Stimulated activated CD4-positive, alpha-beta T cell treated with anti-CD3 and anti-CD28 coated beads, Interleukin-4, amount 100 ng/mL, for 4 hours (primary cell): Measurements from ENCODE around the gene GGT7.
"Not testable (repeated sequence)": the region's sequence is repeated elsewhere in the genome, so short reads cannot be mapped to it uniquely, and the experiment has no call there.

Source experiments
- DNase-seq, 2 experiments: peaks; one replicate each; pipeline ENCODE4 v3.0.0-alpha.2; 2020

The GGT7 gene

DNA sequence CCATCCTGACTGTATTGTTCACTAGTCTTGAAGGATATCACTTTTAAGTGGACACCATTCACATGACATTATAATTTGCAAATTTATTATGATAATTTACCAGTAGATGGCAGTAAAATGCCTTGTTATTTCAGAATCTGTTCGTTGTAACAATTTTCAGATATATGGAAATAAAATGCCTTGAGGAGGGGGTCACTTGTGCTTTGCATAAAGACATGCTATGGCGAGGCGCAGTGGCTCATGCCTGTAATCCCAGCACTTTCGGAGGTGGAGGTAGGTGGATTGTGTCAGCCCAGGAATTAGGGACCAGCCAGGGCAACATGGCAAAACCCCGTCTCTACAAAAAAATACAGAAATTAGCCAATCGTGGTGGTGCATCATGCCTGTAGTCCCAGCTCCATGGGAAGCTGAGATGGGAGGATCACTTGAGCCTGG lies 38.2 kb downstream of the GGT7 start:
- DNase-seq = no peak

GRCh38 chr20:34831936-34832335 lies 40.7 kb downstream of the GGT7 start:
- DNase-seq = no peak

DNA sequence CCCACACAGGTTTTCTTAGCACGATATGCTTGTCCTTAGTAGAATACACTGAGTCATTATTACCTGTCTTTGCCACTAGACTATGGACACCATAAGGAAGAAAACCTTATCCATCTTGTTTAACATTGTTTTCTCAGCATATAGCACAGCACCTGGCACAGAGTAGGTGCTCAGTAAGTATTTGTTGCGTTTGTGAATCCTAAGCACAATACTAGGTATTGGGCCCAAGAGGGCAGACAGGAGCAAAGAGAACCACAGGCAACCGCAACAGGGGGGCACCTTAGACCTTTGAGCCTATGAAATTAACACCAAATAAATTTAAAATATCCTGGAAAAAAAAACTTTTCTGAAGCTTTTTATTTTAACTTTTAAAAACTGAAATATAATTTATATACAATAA lies 43.5 kb downstream of the GGT7 start:
- no peak for DNase-seq

DNA sequence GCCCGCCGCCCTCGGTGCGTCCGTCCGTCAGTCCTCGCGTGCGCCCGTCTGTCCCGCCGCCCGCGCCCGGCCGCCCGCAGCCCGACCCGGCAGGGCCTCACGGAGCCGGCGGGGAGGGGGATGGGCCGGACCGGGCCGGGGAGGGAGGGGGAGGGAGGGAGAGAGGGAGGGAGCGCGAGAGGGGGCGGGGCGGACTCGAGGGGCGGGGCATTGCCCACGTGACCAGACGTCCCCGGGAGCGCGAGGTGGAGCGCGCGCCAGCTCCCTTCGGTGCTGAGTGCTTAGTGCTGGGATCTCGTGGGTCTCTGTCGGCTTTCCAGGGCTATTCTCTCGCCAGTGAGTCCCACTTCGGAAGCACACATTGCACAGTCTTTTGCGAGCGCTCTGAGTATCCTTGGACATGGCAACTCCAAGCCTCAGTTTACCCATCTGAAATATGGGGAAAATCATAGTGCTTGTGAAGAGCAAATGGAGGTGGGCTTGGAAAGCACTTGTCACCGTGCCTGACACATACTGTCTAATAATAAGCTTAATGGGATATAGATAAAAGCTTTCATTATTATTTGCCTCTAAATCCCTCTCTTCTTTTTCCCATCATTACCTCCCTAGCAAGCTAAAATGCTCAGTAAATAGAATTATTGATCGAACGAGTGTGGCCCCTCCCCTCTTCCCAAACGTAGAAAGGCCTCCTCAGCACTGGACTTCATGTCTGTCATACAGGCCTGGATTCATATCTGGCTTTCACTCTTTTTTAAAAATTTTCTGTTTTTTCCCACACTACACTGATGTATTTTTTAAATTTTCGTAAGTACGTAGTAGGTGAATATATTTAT lies 46.9 kb downstream of the GGT7 start, which contains the start of gene NCOA6:
NCOA6 (minus strand) TSS at position 122 of the 833 bp plus-strand sequence. CDS start 43,296 bp downstream, outside the sequence.
- DNase-seq = peak; percentile 79 to 93

GRCh38 chr20:34824806-34825529 lies 47.7 kb downstream of the GGT7 start:
- DNase-seq = peak; percentile 61 to 65

GRCh38 chr20:34824452-34824805 lies 48.2 kb downstream of the GGT7 start:
- DNase-seq = peak; percentile 65 to 77

DNA sequence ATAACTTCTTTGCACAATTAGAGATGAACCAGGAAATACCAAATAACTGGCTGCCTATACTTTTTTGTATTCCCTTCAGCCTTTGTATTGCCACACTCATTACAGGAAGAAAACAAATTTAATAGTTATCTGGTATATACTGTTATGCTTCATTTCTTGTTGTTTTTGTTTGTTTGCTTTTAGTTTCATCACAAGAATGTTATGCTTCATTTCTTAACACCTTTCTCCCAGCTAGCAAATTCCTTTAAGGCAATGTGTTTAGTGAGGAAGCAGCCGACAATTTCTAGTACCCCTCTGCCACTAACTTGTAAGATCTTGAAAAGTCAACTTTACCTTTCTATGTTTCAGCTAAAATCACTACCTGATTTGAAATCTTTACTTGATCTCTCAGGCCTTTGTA lies 48.6 kb downstream of the GGT7 start:
- DNase-seq = no peak

GRCh38 chr20:34820805-34821578 lies 51.7 kb downstream of the GGT7 start:
- no peak for DNase-seq

- no peak for DNase-seq
Observed at GRCh38 chr20:34817801-34818200, 54.9 kb downstream of the GGT7 start.

DNA sequence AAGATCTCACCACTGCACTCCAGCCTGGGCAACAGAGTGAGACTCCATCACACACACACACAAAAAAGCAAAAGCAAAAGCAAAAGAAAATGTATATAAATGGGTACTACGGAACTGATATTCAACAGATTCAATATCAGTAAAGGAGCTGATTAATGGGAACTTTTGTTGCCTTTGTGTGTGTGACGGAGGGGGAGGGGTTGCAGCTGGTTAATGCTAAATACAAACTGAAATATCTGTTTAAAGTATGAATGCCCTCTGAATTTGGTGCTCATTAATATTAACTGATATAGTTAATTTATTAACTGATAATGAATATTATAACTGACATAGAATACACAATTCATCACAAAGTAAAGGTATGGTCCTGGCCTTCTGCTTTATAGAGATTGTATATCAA lies 55.6 kb downstream of the GGT7 start:
- no peak for DNase-seq

GRCh38 chr20:34815636-34816035 lies 57.0 kb downstream of the GGT7 start:
- no peak for DNase-seq

- DNase-seq = no peak
Observed at GRCh38 chr20:34808583-34808982, 64.1 kb downstream of the GGT7 start.

GRCh38 chr20:34807944-34808465 lies 64.7 kb downstream of the GGT7 start:
- DNase-seq = not testable (repeated sequence)

DNA sequence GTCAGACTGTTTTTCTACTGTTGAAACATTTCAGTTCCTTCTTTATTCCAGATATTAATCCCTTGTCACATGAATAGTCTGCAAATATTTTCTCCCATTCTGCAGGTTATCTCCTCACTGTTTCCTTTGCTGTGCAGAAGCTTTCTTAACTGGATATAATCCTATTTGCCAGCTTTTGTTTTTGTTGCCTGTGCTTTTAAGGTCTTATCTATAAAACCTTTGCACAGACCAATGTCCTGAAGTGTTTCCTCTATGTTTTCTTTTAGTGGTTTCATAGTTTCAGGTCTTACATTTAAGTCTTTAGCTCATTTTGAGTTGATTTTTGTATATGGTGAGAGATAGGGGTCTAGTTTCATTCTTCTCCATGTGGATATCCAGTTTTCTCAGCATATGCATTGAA lies 66.4 kb downstream of the GGT7 start:
- DNase-seq = no peak

DNA sequence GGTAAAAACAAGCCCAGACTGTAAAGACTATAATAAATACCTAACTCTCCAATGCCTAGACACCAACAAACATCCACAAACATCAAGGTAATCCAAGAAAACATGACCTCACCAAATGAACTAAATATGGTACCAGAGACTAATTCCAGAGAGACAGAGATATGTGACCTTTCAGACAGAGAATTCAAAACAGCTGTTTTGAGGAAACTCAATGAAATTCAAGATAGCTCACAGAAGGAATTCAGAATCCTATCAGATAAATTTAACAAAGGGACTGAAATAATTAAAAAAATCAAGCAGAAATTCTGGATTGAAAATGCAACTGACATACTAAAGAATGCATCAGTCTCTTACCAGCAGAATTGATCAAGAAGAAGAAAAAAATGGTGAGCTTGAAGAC lies 73.8 kb downstream of the GGT7 start:
- DNase-seq = no peak

GRCh38 chr20:34798328-34798727 lies 74.3 kb downstream of the GGT7 start:
- DNase-seq = no peak

GRCh38 chr20:34797012-34797995 lies 75.4 kb downstream of the GGT7 start:
- DNase-seq = no peak
